GM10847 (cell line): ENCODE data around the gene SSBP2.

Experiments
- POLR2A ChIP-seq: IDR thresholded peaks from 2 replicates; pipeline ENCODE4 v1.6.1; 2011; ENCODE audit not compliant: insufficient read length; ENCODE audit errors: extremely low read depth

The SSBP2 gene

GRCh38 chr5:81719743-81720345, 31.1 kb downstream of the SSBP2 start:
- no peak for TF ChIP-seq POLR2A

- no peak for TF ChIP-seq POLR2A
Observed at GRCh38 chr5:81718300-81718699, 32.6 kb downstream of the SSBP2 start.

GRCh38 chr5:81717860-81718259, 33.0 kb downstream of the SSBP2 start:
- no peak for TF ChIP-seq POLR2A

GRCh38 chr5:81717226-81717625, 33.7 kb downstream of the SSBP2 start:
- no peak for TF ChIP-seq POLR2A

- TF ChIP-seq POLR2A = no peak
Observed at GRCh38 chr5:81708889-81709288, 42.0 kb downstream of the SSBP2 start.

GRCh38 chr5:81703840-81704239, 47.1 kb downstream of the SSBP2 start:
- TF ChIP-seq POLR2A = no peak

GRCh38 chr5:81700166-81700565, 50.7 kb downstream of the SSBP2 start:
- TF ChIP-seq POLR2A = no peak

GRCh38 chr5:81698813-81699212, 52.1 kb downstream of the SSBP2 start:
- no peak for TF ChIP-seq POLR2A

GRCh38 chr5:81696418-81697397, 54.2 kb downstream of the SSBP2 start:
- no peak for TF ChIP-seq POLR2A

GRCh38 chr5:81694726-81695125, 56.2 kb downstream of the SSBP2 start:
- no peak for TF ChIP-seq POLR2A

GRCh38 chr5:81688215-81688614, 62.7 kb downstream of the SSBP2 start:
- TF ChIP-seq POLR2A = no peak

GRCh38 chr5:81687292-81687691, 63.6 kb downstream of the SSBP2 start:
- TF ChIP-seq POLR2A = no peak

GRCh38 chr5:81685471-81685870, 65.4 kb downstream of the SSBP2 start:
- TF ChIP-seq POLR2A = no peak

GRCh38 chr5:81679885-81680284, 71.0 kb downstream of the SSBP2 start:
- TF ChIP-seq POLR2A = no peak

- no peak for TF ChIP-seq POLR2A
Observed at GRCh38 chr5:81675420-81675819, 75.5 kb downstream of the SSBP2 start.

GRCh38 chr5:81665795-81666194, 85.1 kb downstream of the SSBP2 start:
- no peak for TF ChIP-seq POLR2A
